ENCODE results near the gene CPXM1. TPM values are rescaled to one million over a fixed set of nuclear protein-coding genes. Genes with fewer than 3 reads are reported as not detected.

CPXM1 gene
- total RNA-seq, 1 donor from 2014 or later: 10.2 TPM

DNA sequence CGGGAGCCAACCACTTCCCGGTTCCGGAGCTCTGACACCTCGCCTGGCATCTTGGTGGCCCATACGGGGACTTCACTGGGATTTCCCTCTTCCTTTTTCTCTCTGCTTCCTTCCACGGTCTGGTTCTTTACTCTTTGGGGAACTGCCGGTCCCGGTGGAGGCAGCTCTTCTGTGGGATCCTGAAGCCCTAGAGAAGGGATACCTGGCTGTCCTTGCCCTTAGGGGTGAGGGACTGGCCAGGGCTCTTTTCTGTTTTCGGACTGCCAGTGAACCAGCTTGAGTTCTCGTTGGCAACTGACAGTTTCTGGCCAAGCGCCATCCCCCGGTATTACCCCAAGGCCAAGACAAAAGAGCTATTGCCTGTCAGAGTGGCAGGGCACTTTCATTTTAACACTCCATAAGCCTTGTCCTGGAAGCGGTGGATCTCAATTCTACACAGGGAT is 880 bp upstream of the CPXM1 start:
- Histone ChIP-seq H3K27me3 (ENCODE audit: low read depth) (peaks cover 86% of the 10 kb centered on the region), H3K27ac (no peak overlapping the region), H3K4me1 (peaks cover 24% of the 10 kb centered on the region), H3K4me3 (no peak overlapping the region), H3K36me3 (no peaks in the 10 kb centered on the region), H3K9me3 (no peaks in the 10 kb centered on the region)
- ATAC-seq: no peak
- intact Hi-C loops (cut with DNase I): no loop called here
- TF ChIP-seq CTCF (IDR thresholded peaks at IDR 0.05): no peak
- DNase-seq: no peak

- peak in 1 of 2 donors; percentile 36 for ATAC-seq
- H3K4me1 ChIP-seq: peaks cover 24% of the 10 kb centered on the region
Measured at GRCh38 chr20:2799688-2800520, 523 bp downstream of the CPXM1 start.

GRCh38 chr20:2799271-2799670 is 1.2 kb downstream of the CPXM1 start:
- TF ChIP-seq CTCF (IDR thresholded peaks at IDR 0.05): no peak
- H3K27me3 ChIP-seq (ENCODE audit: low read depth): peaks cover 69% of the 10 kb centered on the region
- no peaks in the 10 kb centered on the region for H3K36me3 ChIP-seq
- peak overlapping the region; percentile 39 for H3K4me3 ChIP-seq
- H3K9me3 ChIP-seq: no peaks in the 10 kb centered on the region
- intact Hi-C loops (cut with DNase I): no loop called here
- DNase-seq: no peak
- H3K4me1 ChIP-seq: peaks cover 24% of the 10 kb centered on the region
- no peak overlapping the region for H3K27ac ChIP-seq
- no peak for ATAC-seq

More at GRCh38 chr20:2799688-2800520, 523 bp downstream of the CPXM1 start:
- no peaks in the 10 kb centered on the region for H3K36me3 ChIP-seq
- no peak for TF ChIP-seq CTCF (IDR thresholded peaks at IDR 0.05)
- no peaks in the 10 kb centered on the region for H3K9me3 ChIP-seq
- H3K27me3 ChIP-seq (ENCODE audit: low read depth): peaks cover 75% of the 10 kb centered on the region
- peak overlapping the region; percentile 39 for H3K4me3 ChIP-seq
- intact Hi-C loops (cut with DNase I): no loop called here
- DNase-seq: no peak
- H3K27ac ChIP-seq: no peak overlapping the region

DNA sequence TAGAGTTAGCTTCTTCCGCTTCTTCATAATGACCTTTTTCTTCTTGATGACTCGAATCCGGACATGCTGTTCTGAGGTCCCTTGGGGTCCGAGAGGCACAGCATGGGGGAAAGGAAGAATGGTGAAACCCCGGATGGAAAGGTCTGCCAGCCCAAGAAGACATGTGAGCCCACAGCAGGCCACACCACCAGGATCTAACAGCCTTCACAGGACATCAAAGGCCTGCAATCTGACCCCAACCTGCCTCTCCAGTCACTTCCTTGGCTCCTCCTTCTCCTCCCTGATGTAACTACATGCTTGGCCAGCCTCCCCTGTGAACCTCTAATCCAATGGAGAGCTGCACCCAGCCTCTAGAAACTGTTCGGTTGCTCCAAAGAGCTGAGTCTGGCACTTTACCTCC is 1.6 kb downstream of the CPXM1 start:
- DNase-seq (no peak), ATAC-seq (no peak)
- peaks cover 24% of the 10 kb centered on the region for H3K4me1 ChIP-seq
- intact Hi-C loops (cut with DNase I): no loop called here
- H3K36me3 ChIP-seq: no peaks in the 10 kb centered on the region
- H3K27me3 ChIP-seq (ENCODE audit: low read depth): peaks cover 66% of the 10 kb centered on the region
- H3K4me3 ChIP-seq: no peak overlapping the region
- H3K27ac ChIP-seq: no peak overlapping the region
- H3K9me3 ChIP-seq: no peaks in the 10 kb centered on the region
- TF ChIP-seq CTCF (IDR thresholded peaks at IDR 0.05): no peak

DNA sequence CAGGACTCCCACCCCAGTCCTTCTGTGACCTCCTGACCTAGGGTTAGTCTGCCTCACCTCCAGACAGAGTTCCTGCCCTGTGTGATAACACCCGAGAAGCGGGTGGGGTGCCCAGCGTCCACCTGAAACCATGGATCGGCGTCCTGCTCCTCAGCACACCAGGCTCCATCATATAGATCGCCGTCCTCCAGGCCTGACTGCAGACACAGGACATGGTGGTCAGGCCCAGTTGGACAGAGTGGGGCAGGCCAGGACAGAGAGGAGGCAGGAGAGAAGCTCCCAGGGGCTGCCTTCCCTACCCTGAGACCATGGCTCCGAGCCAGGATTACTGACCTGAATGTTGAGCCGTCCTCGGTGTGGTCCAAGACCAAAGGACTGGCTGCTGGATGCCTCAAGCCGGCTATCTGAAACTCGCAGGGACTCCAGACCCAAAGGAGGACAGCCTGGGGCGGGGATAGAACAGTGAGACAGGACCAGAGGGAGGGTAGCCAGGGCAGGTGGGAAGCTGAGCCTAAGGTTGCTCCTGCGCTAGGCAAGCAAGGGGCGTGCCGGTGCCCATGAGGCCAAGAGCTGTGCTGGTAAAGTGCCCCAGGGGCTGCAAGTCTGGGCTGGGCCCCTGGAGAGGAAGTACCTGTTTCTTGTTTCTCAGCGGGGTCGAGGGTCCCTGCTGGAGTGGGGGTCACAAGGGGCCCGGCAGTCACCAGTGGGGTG is 2.2 kb downstream of the CPXM1 start:
- ATAC-seq: no peak
- Histone ChIP-seq H3K27ac (no peak overlapping the region), H3K4me1 (peaks cover 24% of the 10 kb centered on the region), H3K9me3 (no peaks in the 10 kb centered on the region), H3K27me3 (ENCODE audit: low read depth) (peaks cover 60% of the 10 kb centered on the region), H3K36me3 (no peaks in the 10 kb centered on the region), H3K4me3 (no peak overlapping the region)
- intact Hi-C loops (cut with DNase I): no loop called here
- TF ChIP-seq CTCF (IDR thresholded peaks at IDR 0.05): no peak
- no peak for DNase-seq

Data from lower lobe of right lung (tissue), 2 donors.